NCI-H2196 (cell line): Measurements from ENCODE around the gene PARP3.
A peak's percentile ranks its signal among the peaks of the same experiment; 100 is the strongest.

Experiments used
- DNase-seq: peaks from one replicate; lab custom pipeline; 2025; ENCODE audit not compliant: unreplicated experiment; lab: John Stamatoyannopoulos, UW

The PARP3 gene

DNA sequence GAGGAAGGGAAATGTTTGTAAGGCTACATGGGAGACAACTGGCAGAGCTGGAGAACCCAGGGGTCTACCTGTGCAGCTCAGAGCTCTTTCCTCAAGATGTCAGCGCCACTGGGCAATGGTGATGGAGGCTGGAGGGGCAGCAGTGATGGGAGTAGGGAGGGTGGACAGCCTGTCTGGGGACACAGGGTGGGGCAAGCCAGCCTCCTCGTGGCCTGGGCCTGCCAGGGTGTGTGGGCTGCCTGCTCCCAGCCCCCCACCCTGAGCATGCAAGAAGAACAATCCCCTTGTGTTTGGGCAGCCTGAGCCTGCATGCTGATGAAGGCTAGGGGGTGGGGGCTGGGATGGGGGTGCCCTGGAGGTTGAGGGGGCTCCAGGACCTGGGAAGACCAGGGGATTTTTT is 23.9 kb downstream of the PARP3 start:
- DNase-seq, result no peak

DNA sequence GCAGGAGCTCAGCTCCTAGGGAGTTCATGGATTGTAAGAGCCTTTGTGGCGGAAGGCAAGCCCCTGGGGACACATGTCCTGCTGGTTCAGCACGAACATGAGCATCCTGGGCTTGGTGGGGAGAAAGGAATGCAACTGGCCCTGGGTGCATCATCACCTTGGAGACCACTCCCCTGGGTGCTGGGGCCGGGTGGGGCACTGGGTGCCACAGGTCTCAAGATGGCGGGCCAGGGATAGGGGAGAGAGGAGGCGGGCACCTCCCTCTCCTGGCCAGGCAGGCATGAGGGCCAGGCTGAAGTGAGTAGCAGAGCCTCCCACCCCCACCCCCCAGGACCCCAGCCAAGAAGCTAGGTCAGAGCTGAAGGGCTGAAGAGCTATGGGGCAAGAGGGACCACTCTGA is 24.3 kb downstream of the PARP3 start:
- no peak for DNase-seq

DNA sequence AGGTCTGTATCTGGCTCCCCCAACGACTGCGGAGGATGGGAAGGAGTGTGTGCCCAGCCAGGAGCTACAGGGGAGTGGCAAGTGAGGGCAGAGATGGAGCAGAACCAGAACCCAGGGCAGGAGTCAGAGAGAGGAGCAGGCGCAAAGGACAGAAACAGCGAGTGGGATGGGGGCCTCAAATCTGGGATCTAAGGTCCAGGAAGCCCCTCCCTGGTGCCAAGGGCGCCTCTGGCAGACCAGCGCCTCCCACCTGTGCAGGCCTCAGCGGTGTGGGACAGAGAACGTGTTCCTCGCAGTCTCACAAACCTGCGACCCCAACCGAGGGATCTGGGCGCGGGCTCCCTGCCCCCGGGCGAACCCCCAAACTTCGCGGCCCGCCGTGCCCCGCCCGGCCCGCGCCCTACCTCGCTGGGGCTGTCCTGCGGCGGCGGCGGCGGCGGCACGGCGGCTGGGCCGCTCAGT is 24.8 kb downstream of the PARP3 start:
- no peak for DNase-seq

DNA sequence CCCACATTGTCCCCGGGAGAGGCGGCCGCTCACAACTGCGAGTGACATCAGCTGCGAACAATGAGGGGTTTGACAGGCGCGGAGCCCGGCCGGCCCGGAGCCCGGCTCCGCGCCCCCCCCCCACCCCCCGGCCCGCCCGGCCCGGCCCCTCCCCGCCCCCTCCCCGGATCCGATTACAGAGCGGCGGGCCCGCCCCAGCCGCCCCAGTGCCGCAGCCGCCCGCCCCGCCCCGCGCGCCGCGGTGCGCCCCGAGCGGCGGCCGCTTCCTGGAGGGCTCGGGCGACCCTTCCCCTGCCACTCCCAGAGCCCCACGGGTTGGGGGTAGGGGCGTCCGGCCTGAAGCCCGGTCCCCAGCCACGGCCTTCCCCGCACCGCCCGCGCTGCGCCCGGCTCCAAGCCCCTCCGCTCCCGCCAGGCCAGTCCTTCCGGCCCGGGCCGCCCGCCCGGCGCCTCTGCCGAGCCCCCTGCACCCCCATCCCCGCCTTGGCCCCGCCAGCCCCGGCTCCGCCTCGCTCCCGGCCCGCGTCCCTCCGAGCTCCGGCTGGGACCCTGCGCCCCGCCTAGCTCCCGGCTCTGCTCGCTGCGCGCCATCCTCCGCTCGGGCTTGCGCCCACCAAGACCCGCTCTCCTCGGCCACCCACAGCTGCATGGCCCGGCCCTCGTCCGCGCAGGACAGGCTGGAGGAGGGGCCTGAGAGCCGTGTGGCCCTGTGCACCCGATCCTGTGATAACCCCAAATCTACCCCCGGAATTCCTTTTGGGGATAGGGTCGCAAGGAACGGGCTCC is 25.4 kb downstream of the PARP3 start, which contains the start of gene PCBP4:
PCBP4 (minus strand) TSS at position 71 of the 786 bp plus-strand sequence. CDS start 6,214 bp downstream, outside the sequence.
- DNase-seq, result no peak

DNA sequence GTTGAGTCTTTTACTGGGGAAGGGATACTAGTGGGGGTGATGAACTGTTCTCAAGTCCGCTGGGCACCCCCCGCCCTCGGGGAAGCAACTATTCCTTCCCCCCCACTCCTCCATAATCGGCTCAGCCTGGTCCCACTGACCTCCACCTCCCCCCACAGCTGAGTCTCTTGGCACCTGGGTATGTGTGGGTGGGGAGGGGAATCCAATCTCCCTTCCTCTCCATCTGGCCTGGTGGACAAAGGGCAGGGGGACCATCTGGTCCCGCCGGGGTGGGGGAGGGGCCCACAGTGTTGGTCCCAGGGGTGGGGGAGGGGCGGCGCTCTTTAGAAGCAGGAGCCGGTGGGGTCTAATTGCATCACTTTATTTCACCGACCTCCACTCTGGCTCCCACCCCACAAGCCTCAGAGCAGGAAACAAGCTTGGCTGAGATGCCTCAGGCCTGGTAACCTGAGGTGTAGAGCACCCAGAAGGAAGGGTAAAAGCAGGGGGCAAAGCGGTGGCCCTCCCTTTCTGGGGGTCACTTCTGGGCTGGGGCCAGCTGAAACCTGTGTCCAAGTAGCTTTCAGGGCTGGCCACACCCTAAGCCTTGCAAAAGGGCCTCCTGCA is 26.1 kb downstream of the PARP3 start:
- peak; percentile 13 for DNase-seq

DNA sequence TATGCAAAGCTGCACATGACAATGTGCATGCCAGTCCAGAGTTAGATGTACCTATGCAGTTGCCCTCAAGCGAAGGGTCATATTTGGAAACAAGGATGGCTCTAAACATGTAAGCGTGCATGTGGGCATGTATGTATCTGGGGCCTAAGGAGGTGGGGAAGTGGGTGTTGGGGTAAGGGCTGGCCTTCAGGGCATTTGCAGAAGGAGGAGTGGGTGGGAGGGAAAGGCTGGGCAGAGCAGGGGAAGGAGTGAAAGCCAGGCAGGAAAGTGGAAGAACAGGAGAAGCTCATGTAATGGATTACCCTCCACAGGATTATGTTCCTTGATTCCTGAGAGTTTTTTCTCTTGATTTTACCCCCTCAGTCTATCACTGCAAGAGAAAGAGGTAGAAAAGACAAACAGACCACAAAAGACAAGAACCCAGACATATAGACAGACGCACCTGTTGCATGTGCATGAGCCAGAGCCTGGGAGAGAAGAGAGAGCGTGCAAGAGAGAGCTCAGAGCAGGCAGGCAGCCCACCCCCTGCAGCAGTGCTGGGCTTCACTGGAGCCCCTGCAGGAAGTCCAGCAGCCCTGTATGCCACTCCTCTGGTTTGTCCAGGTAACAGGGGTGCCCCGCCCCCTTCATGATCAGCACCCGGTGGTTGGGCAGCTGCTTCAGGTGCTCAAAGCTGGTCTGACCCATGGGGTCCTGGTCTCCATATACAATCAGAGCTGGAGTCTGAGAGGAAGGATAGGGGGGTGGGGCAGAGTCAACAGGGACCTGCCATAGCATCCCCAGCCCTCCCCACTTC is 26.9 kb downstream of the PARP3 start:
- DNase-seq, result no peak

DNA sequence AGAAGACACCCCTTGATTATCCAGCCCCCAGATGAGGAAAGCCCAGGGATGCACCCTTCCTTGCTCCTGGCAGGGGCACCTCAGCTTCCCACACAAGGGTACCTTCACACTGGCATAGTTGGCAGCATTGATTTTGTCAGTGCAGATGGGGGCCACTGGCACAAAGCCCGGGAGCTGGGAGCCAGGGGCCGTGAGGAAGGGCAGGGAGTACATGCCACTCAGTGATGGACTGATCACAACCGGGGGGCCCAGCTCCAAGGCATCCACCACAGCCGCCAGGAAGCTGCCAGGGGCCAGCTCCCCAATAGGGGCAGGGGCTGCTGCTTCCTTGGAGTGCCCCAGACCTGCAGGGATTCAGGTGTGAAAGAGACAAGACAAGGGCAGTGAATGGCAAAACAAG is 27.7 kb downstream of the PARP3 start:
- no peak for DNase-seq

DNA sequence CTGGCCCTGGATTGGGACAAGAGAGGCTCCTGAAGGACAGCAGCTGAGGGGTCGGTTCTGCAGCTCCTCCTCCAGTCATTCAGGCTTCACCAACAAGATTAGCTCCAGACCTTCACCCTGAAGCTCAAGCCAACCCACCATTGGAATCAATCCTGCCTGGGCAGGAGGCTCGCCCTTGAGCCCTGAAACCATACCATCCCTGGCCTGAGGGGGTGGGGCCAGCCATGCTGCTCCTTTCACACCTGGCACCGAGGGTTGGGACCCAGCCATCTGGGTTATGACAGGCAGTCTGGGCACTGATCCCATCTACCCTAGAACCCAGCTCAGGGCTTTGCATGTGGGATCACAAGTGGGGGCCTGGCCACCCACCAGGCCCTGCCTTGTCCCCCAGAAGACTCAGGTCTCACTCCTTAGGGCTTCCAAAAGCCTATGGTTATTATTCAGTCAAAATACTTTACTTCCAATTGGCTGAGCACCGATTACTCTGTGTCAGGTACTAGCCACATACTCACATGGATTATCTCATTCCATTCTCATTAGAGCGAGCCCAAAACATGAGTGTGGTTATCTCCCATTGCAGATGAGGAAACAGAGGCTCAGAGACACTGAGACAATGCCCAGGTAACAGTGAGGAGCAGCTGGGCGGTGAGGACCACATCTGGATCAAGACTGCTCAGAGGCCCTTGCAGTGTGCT is 28.6 kb downstream of the PARP3 start:
- peak; percentile 40 for DNase-seq

DNA sequence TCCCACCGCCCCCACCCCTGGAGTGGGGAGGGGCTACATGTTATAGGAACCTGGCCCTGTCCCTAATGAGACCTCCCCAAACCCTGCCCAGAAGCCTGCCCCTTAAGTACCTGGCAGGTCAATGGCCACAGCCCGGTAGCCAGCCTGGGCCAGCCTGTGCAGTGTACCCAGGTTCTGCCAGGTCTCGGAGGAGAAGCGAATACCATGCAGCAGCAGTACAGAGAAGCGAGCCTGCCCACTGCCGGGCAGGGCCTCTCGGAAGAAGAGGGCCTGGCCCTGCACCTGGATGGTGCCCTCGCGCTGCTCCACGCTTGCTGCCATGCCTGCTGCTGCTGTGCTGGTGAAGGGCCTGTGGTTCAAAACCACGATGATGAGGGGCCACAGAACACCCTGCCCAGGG is 29.2 kb downstream of the PARP3 start:
- no peak for DNase-seq

DNA sequence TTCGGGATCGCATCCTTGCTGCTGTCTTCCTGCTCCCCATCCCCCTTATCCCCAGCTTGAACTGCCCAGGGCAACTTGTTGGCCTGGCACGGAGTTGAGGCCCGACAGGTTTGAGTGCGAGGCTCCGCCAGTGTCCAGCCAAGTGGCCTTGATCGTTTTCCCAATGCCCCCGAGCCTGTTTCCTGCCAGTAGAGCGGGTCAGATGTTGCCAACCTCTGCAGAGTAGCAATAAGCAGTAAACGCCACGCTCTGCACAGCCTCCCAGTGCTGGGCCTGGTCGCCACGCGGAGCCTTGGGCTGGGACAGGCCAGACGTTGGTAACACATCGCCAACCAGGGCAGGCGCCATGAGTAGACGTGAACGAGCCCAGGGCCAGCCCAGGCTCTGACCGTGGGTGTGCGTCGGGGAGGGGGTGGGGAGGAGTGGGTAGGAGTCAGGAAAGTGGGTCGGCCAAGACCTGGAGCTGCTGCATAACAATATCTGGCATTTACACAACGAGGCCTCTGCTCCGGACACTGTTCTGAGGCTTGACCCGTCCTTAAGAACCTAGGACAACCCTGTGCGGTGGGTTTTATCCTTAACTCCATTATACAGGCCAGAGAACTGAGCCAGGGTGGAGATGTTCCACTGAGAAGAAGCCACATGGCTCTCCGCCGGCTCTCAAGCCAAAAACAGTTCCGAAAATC is 32.3 kb downstream of the PARP3 start:
- DNase-seq, result no peak

DNA sequence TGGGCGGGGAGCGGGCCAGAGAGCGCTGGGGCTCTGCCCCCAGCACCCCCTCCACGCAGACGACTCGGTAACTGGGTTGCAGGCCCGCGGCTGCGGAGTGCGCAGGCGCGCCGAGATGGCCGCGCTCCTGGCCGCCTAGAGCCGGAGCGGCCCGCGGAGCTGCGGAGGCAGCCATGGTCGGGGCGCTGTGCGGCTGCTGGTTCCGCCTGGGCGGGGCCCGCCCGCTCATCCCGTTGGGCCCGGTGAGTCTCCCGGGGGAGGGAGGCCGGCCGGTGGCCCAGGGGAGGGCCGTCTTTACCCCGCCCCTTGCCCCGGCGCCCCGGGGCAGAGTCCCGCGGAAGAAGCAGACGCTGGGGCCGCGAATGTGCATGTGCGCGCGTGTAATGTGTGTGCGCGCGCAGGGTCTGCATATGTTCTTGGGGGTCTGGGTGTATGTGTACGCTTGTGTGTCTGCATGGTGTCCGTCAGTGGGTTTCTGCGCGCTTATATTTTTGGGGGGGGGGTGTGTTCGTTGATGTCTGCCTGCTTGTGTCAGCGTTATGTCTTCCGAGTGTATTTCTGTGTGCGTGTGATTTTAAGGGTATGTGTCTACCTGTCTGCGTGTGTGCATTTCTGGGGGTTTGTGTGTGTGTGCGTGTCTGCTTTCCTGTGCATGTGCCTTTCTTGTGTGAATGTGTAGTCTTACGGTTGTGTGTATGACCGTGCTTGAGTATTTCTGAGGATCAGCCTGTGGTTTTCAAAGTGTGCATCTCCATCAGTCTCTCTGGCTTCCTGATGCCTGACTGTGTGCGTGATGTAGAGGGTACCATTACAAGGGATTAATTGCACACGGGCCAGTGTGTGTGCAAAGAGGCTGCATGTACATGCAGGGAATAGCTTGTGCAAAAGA is 33.0 kb downstream of the PARP3 start, which contains the start of gene ABHD14A:
ABHD14A (plus strand) TSS at position 102 of the 889 bp plus-strand sequence; CDS start at position 174, 72 bp downstream.
- peak; percentile 38 for DNase-seq

DNA sequence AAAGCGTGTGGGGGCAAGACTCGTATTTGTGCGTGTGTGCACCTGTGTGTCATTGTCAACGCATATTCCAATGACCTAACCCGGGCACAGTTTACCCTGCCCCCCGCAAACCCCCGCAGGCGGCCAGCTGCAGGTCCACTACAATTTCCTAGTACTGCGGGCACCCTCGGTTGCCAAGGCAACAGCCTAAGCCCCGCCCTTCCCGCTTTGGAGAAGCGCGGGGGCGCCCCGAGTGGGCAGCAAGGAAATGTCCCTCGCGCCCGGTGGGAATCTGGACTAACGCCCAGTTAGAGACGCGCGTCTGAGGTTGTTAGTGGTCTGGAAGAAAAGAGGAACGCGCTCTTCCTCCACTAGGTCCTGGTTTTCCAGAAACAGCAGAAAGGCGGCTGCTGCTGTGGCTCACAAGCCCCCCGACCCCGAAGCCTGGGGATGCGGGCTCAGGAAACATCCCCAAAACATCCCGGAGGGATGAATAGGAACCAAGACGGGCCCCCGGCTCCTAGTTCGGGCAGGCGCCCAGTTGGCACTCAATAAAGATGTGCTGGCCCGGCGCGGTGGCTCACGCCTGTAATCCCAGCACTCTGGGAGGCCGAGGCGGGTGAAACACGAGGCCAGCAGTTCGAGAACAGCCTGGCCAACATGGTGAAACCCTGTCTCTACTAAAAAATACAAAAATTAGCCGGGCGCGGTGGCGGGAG is 33.8 kb downstream of the PARP3 start:
- DNase-seq, result peak; percentile 19

DNA sequence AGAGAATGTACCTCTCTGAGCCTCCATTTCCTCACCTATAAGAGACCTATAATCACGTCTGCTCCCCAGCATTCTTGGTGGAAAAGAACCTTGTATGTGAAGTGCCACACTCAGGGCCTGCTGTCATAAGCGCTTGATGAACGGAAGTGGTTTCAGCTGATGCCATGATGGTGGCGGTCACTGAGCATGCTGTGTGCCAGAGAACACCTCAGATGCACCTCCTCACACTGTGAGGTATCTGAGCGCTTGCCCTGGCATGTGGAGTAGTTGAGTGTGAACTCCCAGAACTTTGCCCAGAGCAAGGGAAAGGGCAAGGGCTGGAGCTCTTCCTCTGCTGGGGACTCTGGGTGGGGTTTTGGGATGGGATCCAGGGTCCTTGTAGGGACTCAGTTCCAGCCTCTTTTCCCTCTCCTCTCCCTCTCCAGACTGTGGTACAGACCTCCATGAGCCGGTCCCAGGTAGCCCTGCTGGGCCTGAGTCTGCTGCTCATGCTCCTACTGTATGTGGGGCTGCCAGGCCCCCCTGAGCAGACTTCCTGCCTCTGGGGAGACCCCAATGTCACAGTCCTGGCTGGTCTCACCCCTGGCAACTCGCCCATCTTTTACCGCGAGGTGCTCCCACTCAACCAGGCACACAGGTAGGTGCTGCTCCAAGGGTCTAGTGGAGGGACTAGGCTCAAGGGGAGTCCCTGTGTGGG is 35.4 kb downstream of the PARP3 start:
- no peak for DNase-seq

DNA sequence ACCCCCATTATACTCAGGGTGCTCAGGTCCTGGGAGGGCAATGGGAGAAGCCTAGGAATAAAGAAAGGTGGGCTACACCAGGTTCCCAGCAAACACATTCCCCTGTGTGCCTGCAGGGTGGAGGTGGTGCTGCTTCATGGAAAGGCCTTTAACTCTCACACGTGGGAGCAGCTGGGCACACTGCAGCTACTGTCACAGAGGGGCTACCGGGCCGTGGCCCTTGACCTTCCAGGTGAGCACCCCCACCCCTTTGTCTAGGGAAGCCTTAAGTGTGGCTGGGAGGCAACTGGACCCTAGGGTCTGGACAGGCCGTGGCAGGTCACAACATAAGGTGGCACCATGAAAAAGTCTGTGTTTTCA is 36.0 kb downstream of the PARP3 start:
- no peak for DNase-seq

DNA sequence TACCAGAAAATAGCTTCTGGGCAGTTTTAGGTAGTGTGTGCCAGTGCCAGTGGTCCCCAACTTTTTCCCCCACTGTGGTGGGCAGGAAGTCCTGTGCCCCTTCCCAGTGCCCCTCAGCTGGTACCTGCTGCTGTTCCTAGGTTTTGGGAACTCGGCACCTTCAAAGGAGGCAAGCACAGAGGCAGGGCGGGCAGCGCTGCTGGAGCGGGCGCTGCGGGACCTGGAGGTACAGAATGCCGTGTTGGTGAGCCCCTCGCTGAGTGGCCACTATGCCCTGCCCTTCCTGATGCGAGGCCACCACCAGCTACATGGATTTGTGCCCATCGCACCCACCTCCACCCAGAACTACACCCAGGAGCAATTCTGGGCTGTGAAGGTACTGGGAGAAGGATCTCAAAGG is 38.1 kb downstream of the PARP3 start:
- no peak for DNase-seq

DNA sequence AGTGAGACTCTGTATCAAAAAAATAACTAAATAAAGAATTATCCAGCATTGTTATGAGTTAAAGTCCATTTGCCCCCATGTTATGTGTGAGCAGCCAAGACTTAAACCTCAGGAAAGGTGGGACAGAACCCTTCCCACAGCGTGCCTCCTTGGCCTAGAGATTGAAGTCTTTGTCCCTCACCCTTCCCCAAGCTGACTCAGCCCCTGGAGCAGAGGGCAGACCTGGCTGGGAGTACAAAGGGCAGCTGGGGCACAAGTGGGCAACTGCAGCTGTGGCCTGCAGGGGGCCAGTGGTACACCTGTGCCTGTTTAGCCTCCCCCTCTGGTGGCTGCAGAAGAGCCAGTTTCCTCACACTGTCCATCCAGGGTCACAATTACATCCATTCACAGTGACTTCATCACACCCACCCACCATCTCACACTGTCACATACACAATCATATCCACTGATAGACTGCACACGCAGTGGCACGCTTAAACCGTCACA is 40.2 kb downstream of the PARP3 start:
- peak; percentile 30 for DNase-seq

DNA sequence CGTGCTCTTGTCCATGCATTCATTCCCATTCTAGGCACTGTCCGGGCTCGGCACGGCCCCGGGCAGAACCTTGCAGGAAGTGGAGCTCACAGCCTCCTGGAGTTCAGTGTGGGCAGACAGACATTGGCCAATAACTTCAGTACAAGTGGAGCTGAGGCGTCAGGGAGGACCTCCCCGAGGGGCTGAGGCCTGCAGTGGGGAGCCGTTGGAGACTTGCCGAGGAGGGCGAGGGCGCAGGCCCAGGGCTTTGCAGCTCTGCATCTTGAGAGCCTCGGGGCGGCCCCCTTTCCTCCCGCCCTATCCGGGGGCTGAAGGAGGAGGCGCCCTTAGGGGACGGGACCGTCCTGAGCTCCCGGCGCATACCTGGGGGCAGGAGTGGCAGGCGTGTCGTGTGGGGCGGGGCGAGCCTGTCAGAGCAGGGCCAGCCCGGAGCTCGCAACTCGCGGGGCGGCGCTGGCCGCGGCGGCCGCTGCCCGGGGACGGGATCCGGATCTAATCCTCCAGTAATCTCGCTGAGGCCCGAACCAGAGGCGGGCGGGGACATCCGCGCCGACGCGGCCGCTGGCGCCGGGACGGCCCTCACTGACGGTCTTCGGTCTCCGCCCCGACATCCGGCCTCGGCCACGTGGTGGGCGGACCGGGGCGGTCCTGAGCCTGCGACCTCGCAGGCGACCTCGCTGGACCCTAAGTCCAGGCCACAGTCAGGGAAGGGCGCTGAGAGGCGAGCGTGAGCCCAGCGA is 40.8 kb downstream of the PARP3 start, which contains the start of gene ACY1:
ACY1 (plus strand) TSS at position 698 of the 740 bp plus-strand sequence. CDS start 530 bp downstream, outside the sequence.
- DNase-seq, result peak; percentile 66
